HPDE6-E6E7 (cell line): Measurements from ENCODE around the gene RGS4.
"Not testable (repeated sequence)": the region's sequence is repeated elsewhere in the genome, so short reads cannot be mapped to it uniquely, and the experiment has no call there.

Source experiments
- DNase-seq: peaks from one replicate; pipeline ENCODE4 v3.0.0; 2011; ENCODE audit warnings: missing footprints; ENCODE audit errors: extremely low spot score

Gene RGS4

GRCh38 chr1:163068716-163069115, 445 bp upstream of the RGS4 start:
- no peak for DNase-seq

GRCh38 chr1:163069655-163070277, 605 bp downstream of the RGS4 start:
- no peak for DNase-seq

GRCh38 chr1:163071405-163072255, 2.5 kb downstream of the RGS4 start:
- DNase-seq: peak; percentile 75

GRCh38 chr1:163072658-163073057, 3.5 kb downstream of the RGS4 start:
- DNase-seq: peak; percentile 42

- no peak for DNase-seq
These were observed 4.8 kb downstream of the RGS4 start for GRCh38 chr1:163074004-163074403.

GRCh38 chr1:163074716-163075284, 5.6 kb downstream of the RGS4 start:
- no peak for DNase-seq

- DNase-seq: no peak
These were observed 6.9 kb downstream of the RGS4 start for GRCh38 chr1:163076044-163076443.

- no peak for DNase-seq
These were observed 7.3 kb downstream of the RGS4 start for GRCh38 chr1:163076446-163076845.

GRCh38 chr1:163076981-163077761, 8.0 kb downstream of the RGS4 start:
- DNase-seq: no peak

- no peak for DNase-seq
These were observed 13.8 kb downstream of the RGS4 start for GRCh38 chr1:163082971-163083370.

- DNase-seq: peak; percentile 36
These were observed 14.5 kb downstream of the RGS4 start for GRCh38 chr1:163083690-163084089.

GRCh38 chr1:163084330-163084729, 15.2 kb downstream of the RGS4 start:
- no peak for DNase-seq

GRCh38 chr1:163085041-163085903, 16.1 kb downstream of the RGS4 start:
- no peak for DNase-seq

- no peak for DNase-seq
These were observed 16.7 kb downstream of the RGS4 start for GRCh38 chr1:163085904-163086268.

- DNase-seq: not testable (repeated sequence)
These were observed 20.0 kb downstream of the RGS4 start for GRCh38 chr1:163089117-163089516.

- no peak for DNase-seq
These were observed 21.3 kb downstream of the RGS4 start for GRCh38 chr1:163090321-163090945.

GRCh38 chr1:163093169-163093568, 24.0 kb downstream of the RGS4 start:
- no peak for DNase-seq

- DNase-seq: no peak
These were observed 24.4 kb downstream of the RGS4 start for GRCh38 chr1:163093579-163093978.

- DNase-seq: no peak
These were observed 25.0 kb downstream of the RGS4 start for GRCh38 chr1:163094182-163094581.

- DNase-seq: no peak
These were observed 25.4 kb downstream of the RGS4 start for GRCh38 chr1:163094589-163094988.

- DNase-seq: no peak
These were observed 26.1 kb downstream of the RGS4 start for GRCh38 chr1:163095213-163095612.
